RWPE2 (cell line): Measurements from ENCODE around the gene FAM163A.
A peak's percentile ranks its signal among the peaks of the same experiment; 100 is the strongest.

Experiments
- ATAC-seq: fragments of 200-7000 bp; cut with Tn5 transposase; 3 replicates; pipeline ENCODE4 v1.9.1; 2021; ENCODE audit warnings: low read depth
- DNase-seq: peaks from one replicate; pipeline ENCODE4 v3.0.0-alpha.2; 2020; ENCODE audit warnings: low spot score
- H3K27ac ChIP-seq: fragments of 450-650 bp; 2 replicates; pipeline ENCODE4 v1.5.1; 2017; ENCODE audit warnings: mild to moderate bottlenecking; ENCODE audit not compliant: poor library complexity, severe bottlenecking
- H3K27me3 ChIP-seq: fragments of 250-450 bp; sonication (Bioruptor Pico); 2 replicates; pipeline ENCODE4 v1.5.1; 2021; ENCODE audit warnings: mild to moderate bottlenecking, moderate library complexity; ENCODE audit not compliant: insufficient read depth, poor library complexity, severe bottlenecking
- H3K36me3 ChIP-seq: fragments of 250-450 bp; sonication (Bioruptor Pico); 2 replicates; pipeline ENCODE4 v1.5.1; 2020; ENCODE audit warnings: low read depth, mild to moderate bottlenecking, moderate library complexity
- H3K4me1 ChIP-seq: fragments of 250-450 bp; sonication (Bioruptor Pico); 2 replicates; pipeline ENCODE4 v1.5.1; 2021; ENCODE audit warnings: mild to moderate bottlenecking, moderate library complexity; ENCODE audit not compliant: insufficient read depth, poor library complexity, severe bottlenecking
- H3K4me3 ChIP-seq: fragments of 250-450 bp; sonication (Bioruptor Pico); 2 replicates; pipeline ENCODE4 v1.5.1; 2021; ENCODE audit warnings: mild to moderate bottlenecking, moderate library complexity; ENCODE audit not compliant: severe bottlenecking
- H3K9me3 ChIP-seq: fragments of 250-450 bp; sonication (Bioruptor Pico); 2 replicates; pipeline ENCODE4 v1.5.1; 2021; ENCODE audit warnings: mild to moderate bottlenecking, moderate library complexity; ENCODE audit not compliant: severe bottlenecking
- CTCF ChIP-seq: fragments of 450-650 bp; IDR thresholded peaks from one replicate; pipeline ENCODE4 v1.5.1; 2017; ENCODE audit warnings: mild to moderate bottlenecking, moderate library complexity; ENCODE audit not compliant: poor library complexity, severe bottlenecking

FAM163A gene

DNA sequence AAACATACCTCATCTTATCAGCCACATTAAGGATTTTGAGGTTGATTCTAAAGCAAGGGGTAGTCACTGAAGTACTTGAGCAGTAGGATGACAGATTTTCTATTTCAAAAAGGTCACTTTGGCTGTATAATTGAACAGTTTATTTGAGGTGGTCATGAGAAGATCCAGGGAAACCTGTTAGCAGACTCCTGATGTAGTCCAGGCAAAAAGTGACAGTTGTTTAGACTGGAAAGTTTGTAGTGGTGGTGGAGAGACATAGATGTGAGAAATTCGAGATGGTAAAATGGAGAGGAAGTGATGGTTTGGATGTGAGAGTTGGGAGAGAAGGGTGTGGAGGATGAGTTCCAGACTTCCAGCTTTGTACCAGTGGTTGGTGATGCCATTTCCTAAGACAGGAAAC, 7.5 kb downstream of the FAM163A start:
- no peak for TF ChIP-seq CTCF
- Histone ChIP-seq H3K9me3 (peaks cover 3% of the 10 kb centered on the region), H3K4me3 (no peak overlapping the region), H3K4me1 (no peaks in the 10 kb centered on the region), H3K36me3 (no peaks in the 10 kb centered on the region), H3K27me3 (peaks cover 32% of the 10 kb centered on the region), H3K27ac (no peak overlapping the region)
- ATAC-seq, result no peak
- no peak for DNase-seq

GRCh38 chr1:179753061-179753460, 10.0 kb downstream of the FAM163A start:
- no peak overlapping the region for H3K27ac ChIP-seq
- no peaks in the 10 kb centered on the region for H3K4me1 ChIP-seq
- peaks cover 12% of the 10 kb centered on the region for H3K27me3 ChIP-seq
- H3K9me3 ChIP-seq, result peaks cover 3% of the 10 kb centered on the region
- 0 out of 3 replicates have a peak, but pooled peaks have one; percentile 25 for ATAC-seq
- no peak for DNase-seq
- no peak for TF ChIP-seq CTCF
- no peaks in the 10 kb centered on the region for H3K36me3 ChIP-seq
- no peak overlapping the region for H3K4me3 ChIP-seq

GRCh38 chr1:179754041-179754624, 11.0 kb downstream of the FAM163A start:
- Histone ChIP-seq H3K4me1 (no peaks in the 10 kb centered on the region), H3K27me3 (peaks cover 1% of the 10 kb centered on the region), H3K9me3 (peaks cover 3% of the 10 kb centered on the region), H3K27ac (no peak overlapping the region), H3K4me3 (no peak overlapping the region), H3K36me3 (no peaks in the 10 kb centered on the region)
- ATAC-seq (peak; percentile 60; the same call in 1 of the 3 replicates), DNase-seq (no peak)
- no peak for TF ChIP-seq CTCF

DNA sequence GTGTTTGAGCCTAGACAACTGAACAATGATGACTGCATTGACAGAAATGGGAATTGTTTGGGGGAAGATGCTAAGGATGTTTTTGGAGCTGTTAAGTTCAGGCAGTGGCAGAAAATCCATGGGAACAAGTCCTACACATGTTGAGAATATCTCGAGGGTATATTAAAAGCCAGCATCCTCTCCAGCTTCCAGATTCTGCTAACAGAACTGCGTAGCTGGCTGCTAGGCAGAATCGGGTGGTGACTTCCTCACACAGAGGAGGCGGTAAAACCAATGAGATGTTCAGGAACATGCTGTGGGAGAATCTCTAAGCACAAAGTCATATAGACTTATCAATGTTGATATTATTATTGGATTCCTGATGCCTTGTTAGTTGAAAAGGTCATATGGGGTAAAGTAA, 14.8 kb downstream of the FAM163A start:
- DNase-seq (no peak), ATAC-seq (no peak)
- Histone ChIP-seq H3K4me1 (no peaks in the 10 kb centered on the region), H3K27ac (no peak overlapping the region), H3K27me3 (peaks cover 15% of the 10 kb centered on the region), H3K9me3 (no peaks in the 10 kb centered on the region), H3K4me3 (no peak overlapping the region), H3K36me3 (no peaks in the 10 kb centered on the region)
- no peak for TF ChIP-seq CTCF

DNA sequence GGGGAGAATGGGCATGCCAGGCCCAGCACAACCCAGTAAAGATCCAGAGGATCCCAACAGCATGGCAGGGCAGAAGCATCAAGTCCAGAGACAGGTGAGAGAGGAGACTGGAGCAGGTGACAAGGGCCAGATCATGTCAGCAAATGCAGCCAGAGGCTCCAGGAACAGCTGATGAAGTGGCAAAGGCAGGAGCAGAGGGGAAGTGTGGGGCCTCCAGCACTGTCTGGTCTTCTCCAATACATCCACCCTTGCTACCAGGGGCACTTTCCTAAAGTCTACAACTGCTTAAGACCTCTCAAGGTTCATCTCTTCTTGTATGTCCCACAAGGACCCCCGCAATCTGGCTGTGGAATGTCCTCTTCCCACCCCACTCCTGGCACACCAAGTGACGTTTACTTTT, 17.4 kb downstream of the FAM163A start:
- Histone ChIP-seq H3K4me1 (no peaks in the 10 kb centered on the region), H3K27me3 (peaks cover 24% of the 10 kb centered on the region), H3K4me3 (no peak overlapping the region), H3K27ac (no peak overlapping the region), H3K9me3 (no peaks in the 10 kb centered on the region), H3K36me3 (no peaks in the 10 kb centered on the region)
- TF ChIP-seq CTCF, result no peak
- DNase-seq, result no peak
- ATAC-seq, result no peak
